HepG2 (cell line): ENCODE data around the gene FUBP3. TPM values are rescaled to one million over a fixed set of nuclear protein-coding genes. Genes with fewer than 3 reads are reported as not detected.

Experiments used
- CHD2 ChIP-seq: IDR thresholded peaks from 2 replicates; pipeline ENCODE4 v1.6.1; 2011; ENCODE audit warnings: low read depth, low read length, improper control_type of control experiment
- CREB3 ChIP-seq: sonication (generic); formaldehyde crosslinking; IDR thresholded peaks from 2 replicates; pipeline ENCODE4 v1.5.0; 2020; ENCODE audit warnings: missing genetic modification reagents
- HDAC6 ChIP-seq: fragments of 200-600 bp; sonication (generic); IDR thresholded peaks from 2 replicates; pipeline ENCODE4 v1.7.0; 2017; ENCODE audit warnings: mild to moderate bottlenecking, antibody characterized with exemption, low read length, low read depth
- HOXA7 ChIP-seq: sonication (generic); formaldehyde crosslinking; IDR thresholded peaks from 2 replicates; pipeline ENCODE4 v1.8.1; 2022; ENCODE audit warnings: mild to moderate bottlenecking, missing genetic modification reagents, moderate library complexity
- IKZF4 ChIP-seq: sonication (generic); formaldehyde crosslinking; IDR thresholded peaks from 2 replicates; pipeline ENCODE4 v1.5.1; 2020; ENCODE audit warnings: borderline replicate concordance, mild to moderate bottlenecking, low read depth, missing genetic modification reagents; ENCODE audit errors: not compliant biosample characterization
- NFIC ChIP-seq: IDR thresholded peaks from 2 replicates; pipeline ENCODE4 v1.6.1; 2012; ENCODE audit warnings: mild to moderate bottlenecking, low read length, inconsistent platforms
- TAF1 ChIP-seq: sonication (generic); formaldehyde crosslinking; IDR thresholded peaks from 2 replicates; pipeline ENCODE4 v1.4.0; 2020; ENCODE audit warnings: missing genetic modification reagents
- ZC3H4 ChIP-seq: sonication (generic); formaldehyde crosslinking; IDR thresholded peaks from 2 replicates; pipeline ENCODE4 v1.4.0; 2020; ENCODE audit warnings: missing genetic modification reagents, borderline replicate concordance
- ZNF205 ChIP-seq: IDR thresholded peaks from 2 replicates; pipeline ENCODE4 v1.6.1; 2018; ENCODE audit warnings: missing biosample characterization, missing genetic modification reagents
- ZNF230 ChIP-seq: sonication (generic); formaldehyde crosslinking; IDR thresholded peaks from 2 replicates; pipeline ENCODE4 v1.4.0; 2020; ENCODE audit warnings: mild to moderate bottlenecking, missing genetic modification reagents
- ZNF253 ChIP-seq: sonication (generic); formaldehyde crosslinking; IDR thresholded peaks from 2 replicates; pipeline ENCODE4 v1.8.0; 2022; ENCODE audit warnings: mild to moderate bottlenecking, missing genetic modification reagents, borderline replicate concordance
- ZNF460 ChIP-seq: sonication (generic); formaldehyde crosslinking; IDR thresholded peaks from 2 replicates; pipeline ENCODE4 v1.5.1; 2020; ENCODE audit warnings: missing genetic modification reagents, mild to moderate bottlenecking, borderline replicate concordance
- ZNF546 ChIP-seq: sonication (generic); formaldehyde crosslinking; conservative IDR thresholded peaks from 2 replicates; pipeline ENCODE4 v1.8.1; 2023; ENCODE audit warnings: mild to moderate bottlenecking, missing genetic modification reagents
- ZNF605 ChIP-seq: sonication (generic); formaldehyde crosslinking; IDR thresholded peaks from 2 replicates; pipeline ENCODE4 v1.8.0; 2022; ENCODE audit warnings: mild to moderate bottlenecking, missing genetic modification reagents
- ZNF746 ChIP-seq: sonication (generic); formaldehyde crosslinking; IDR thresholded peaks from 2 replicates; pipeline ENCODE4 v1.8.0; 2022; ENCODE audit warnings: mild to moderate bottlenecking, missing genetic modification reagents
- ZNF747 ChIP-seq: sonication (generic); formaldehyde crosslinking; IDR thresholded peaks from 2 replicates; pipeline ENCODE4 v1.8.1; 2023; ENCODE audit warnings: missing genetic modification reagents, mild to moderate bottlenecking, borderline replicate concordance
- polyA plus RNA-seq, 8 experiments: library from polyadenylated mRNA; depleted of rRNA in 3 of 8; stranded (reverse) in 7 of 8; unstranded in 1 of 8; fragments of >200 nt; fragmentation: Illumina TruSeq in 4 of 8; extraction: Trizol in 4 of 8; gene quantifications; 2 replicates each; pipeline versions ENCODE4 v1.2.1 to v1.2.3, GENCODE V29; 2011 to 2016; ENCODE audit warnings: low read depth in 4 of 8, missing spikeins in 1 of 8, mixed read lengths in 1 of 8; ENCODE audit not compliant: insufficient read depth in 1 of 8
- total RNA-seq, 5 experiments: library from RNA; depleted of rRNA; stranded (reverse); fragments of >200 nt; fragmentation: Illumina TruSeq; extraction: Trizol; gene quantifications; 2 replicates each; pipeline ENCODE4 v1.2.3, GENCODE V29; 2016; ENCODE audit warnings: low read depth in 1 of 5
- TF ChIP-seq, protein P1 (sequence below): IDR thresholded peaks from 2 replicates; pipeline ENCODE4 v1.6.1; 2018; ENCODE audit warnings: missing genetic modification reagents, mild to moderate bottlenecking, missing compliant biosample characterization
- TF ChIP-seq, protein P2 (sequence below): sonication (generic); formaldehyde crosslinking; IDR thresholded peaks from 2 replicates; pipeline ENCODE4 v1.4.0; 2020; ENCODE audit warnings: mild to moderate bottlenecking, missing genetic modification reagents
- TF ChIP-seq, protein P3 (sequence below): sonication (generic); formaldehyde crosslinking; IDR thresholded peaks from 2 replicates; pipeline ENCODE4 v1.9.0; 2022; ENCODE audit warnings: low read depth, missing genetic modification reagents
- TF ChIP-seq, protein P4 (sequence below): sonication (generic); formaldehyde crosslinking; conservative IDR thresholded peaks from 2 replicates; pipeline ENCODE4 v1.8.0; 2022; ENCODE audit warnings: missing genetic modification reagents
- TF ChIP-seq, protein P5 (sequence below): sonication (generic); formaldehyde crosslinking; IDR thresholded peaks from 2 replicates; pipeline ENCODE4 v1.8.0; 2022; ENCODE audit warnings: missing genetic modification reagents, low read depth, mild to moderate bottlenecking, borderline replicate concordance

FUBP3 gene
- total and polyA plus RNA-seq, 2 of the 13 experiments (the other 11 are each of a cell fraction or from before 2014, with no cell fraction given): 28.7 to 40.0 TPM

DNA sequence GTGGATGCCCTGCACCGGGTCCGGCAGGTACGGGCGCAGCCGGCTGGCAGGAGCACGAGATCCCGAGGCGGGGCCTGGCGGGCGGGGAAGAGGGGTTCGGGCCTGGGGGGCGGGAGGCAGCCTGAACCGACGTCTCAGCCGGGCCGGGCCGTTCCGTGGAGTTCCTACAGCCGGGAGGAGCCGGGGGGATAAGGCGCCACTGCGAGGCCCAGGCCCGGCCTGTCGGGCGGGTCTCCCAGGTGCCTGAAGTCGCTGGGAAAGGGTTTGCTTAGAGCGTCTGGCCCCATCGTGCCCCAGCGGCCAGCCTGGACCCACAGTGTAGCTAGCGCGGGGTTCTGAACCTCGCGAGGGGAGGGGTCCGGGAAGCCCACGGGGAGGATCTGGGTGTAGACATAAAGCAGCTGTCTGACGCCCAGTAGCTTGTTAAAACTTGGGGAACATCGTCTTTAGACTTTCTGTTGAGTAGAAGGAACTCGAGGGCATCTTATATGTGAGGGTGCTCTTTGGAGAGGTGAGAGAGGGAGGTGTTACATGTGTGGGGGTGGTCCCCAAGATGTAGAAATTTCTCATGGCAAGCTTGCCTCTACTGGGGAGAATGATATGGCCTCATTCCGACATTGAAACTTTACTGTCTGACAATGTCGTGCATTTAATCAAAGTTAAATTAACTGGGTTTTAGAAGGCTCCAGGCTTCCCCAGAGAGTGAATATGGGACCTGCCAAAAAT, 524 bp downstream of the FUBP3 start (continued):
- TF ChIP-seq, protein P1, sequence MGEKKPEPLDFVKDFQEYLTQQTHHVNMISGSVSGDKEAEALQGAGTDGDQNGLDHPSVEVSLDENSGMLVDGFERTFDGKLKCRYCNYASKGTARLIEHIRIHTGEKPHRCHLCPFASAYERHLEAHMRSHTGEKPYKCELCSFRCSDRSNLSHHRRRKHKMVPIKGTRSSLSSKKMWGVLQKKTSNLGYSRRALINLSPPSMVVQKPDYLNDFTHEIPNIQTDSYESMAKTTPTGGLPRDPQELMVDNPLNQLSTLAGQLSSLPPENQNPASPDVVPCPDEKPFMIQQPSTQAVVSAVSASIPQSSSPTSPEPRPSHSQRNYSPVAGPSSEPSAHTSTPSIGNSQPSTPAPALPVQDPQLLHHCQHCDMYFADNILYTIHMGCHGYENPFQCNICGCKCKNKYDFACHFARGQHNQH: no peak
- TF ChIP-seq CHD2 (no peak), HDAC6 (no peak), ZNF747 (CRISPR knock-in tag) (no peak), ZNF230 (no peak), ZNF460 (CRISPR knock-in tag) (no peak), ZNF746 (no peak), ZNF605 (CRISPR knock-in tag) (no peak), ZNF205 (CRISPR knock-in tag) (0 out of 2 replicates have a peak, but pooled peaks have one; percentile 3), CREB3 (CRISPR knock-in tag) (no peak), HOXA7 (CRISPR knock-in tag) (no peak), NFIC (no peak), IKZF4 (CRISPR knock-in tag) (no peak), ZC3H4 (CRISPR knock-in tag) (no peak), ZNF253 (CRISPR knock-in tag) (0 out of 2 replicates have a peak, but pooled peaks have one; percentile 48), TAF1 (CRISPR knock-in tag) (no peak), ZNF546 (CRISPR knock-in tag) (0 out of 2 replicates have a peak, but pooled peaks have one; percentile 13)
- TF ChIP-seq, protein P2, sequence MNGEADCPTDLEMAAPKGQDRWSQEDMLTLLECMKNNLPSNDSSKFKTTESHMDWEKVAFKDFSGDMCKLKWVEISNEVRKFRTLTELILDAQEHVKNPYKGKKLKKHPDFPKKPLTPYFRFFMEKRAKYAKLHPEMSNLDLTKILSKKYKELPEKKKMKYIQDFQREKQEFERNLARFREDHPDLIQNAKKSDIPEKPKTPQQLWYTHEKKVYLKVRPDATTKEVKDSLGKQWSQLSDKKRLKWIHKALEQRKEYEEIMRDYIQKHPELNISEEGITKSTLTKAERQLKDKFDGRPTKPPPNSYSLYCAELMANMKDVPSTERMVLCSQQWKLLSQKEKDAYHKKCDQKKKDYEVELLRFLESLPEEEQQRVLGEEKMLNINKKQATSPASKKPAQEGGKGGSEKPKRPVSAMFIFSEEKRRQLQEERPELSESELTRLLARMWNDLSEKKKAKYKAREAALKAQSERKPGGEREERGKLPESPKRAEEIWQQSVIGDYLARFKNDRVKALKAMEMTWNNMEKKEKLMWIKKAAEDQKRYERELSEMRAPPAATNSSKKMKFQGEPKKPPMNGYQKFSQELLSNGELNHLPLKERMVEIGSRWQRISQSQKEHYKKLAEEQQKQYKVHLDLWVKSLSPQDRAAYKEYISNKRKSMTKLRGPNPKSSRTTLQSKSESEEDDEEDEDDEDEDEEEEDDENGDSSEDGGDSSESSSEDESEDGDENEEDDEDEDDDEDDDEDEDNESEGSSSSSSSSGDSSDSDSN (CRISPR knock-in tag): no peak; the same call in 1 of the 2 replicates
- TF ChIP-seq, protein P3, sequence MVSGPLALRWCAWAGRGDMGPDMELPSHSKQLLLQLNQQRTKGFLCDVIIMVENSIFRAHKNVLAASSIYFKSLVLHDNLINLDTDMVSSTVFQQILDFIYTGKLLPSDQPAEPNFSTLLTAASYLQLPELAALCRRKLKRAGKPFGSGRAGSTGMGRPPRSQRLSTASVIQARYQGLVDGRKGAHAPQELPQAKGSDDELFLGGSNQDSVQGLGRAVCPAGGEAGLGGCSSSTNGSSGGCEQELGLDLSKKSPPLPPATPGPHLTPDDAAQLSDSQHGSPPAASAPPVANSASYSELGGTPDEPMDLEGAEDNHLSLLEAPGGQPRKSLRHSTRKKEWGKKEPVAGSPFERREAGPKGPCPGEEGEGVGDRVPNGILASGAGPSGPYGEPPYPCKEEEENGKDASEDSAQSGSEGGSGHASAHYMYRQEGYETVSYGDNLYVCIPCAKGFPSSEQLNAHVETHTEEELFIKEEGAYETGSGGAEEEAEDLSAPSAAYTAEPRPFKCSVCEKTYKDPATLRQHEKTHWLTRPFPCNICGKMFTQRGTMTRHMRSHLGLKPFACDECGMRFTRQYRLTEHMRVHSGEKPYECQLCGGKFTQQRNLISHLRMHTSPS (CRISPR knock-in tag): 0 out of 2 replicates have a peak, but pooled peaks have one; percentile 10
- TF ChIP-seq, protein P4, sequence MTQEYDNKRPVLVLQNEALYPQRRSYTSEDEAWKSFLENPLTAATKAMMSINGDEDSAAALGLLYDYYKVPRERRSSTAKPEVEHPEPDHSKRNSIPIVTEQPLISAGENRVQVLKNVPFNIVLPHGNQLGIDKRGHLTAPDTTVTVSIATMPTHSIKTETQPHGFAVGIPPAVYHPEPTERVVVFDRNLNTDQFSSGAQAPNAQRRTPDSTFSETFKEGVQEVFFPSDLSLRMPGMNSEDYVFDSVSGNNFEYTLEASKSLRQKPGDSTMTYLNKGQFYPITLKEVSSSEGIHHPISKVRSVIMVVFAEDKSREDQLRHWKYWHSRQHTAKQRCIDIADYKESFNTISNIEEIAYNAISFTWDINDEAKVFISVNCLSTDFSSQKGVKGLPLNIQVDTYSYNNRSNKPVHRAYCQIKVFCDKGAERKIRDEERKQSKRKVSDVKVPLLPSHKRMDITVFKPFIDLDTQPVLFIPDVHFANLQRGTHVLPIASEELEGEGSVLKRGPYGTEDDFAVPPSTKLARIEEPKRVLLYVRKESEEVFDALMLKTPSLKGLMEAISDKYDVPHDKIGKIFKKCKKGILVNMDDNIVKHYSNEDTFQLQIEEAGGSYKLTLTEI (CRISPR knock-in tag): no peak
- TF ChIP-seq, protein P5, sequence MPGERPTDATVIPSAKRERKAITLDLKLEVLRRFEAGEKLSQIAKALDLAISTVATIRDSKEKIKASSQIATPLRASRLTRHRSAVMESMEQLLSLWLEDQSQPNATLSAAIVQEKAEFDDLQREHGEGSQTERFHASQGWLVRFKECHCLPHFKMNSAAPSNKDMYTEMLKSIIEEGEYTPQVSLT (CRISPR knock-in tag): no peak; the same call in 1 of the 2 replicates
